ENCODE results near the gene BCL2L13.

DNA sequence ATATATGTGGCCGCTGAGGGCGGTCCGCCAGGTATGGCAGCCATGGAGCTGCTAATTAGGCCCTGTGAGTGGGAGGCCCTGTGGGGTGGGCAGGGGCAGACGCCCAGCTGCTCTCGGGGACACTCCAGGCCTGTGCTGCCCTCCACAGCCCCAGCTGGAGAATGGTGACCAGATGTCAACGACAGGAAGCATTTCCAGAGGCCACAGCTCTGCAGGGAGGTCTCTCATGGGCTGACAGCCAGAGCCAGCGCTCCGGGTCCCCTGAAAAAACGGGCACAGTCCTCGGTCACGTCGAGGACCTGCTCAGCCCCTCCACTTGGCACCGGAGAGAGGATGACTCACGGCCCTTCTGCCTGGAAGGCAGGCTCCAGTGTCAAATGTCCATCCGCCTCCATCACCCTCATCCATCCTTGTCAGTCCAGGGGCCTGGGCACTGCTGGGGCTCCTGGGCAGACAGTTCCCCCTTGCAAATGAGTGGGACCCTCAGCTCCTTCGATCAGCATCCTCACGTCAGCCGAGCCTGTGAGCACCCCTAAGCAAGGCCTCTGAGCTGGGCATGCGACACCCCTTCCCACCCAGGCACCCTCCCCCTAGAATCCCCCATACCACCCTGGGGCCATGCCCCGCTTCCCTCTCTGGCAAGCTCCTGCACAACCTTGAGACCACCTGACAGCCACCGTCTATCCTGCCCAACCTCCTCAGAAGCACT is 133.8 kb downstream of the BCL2L13 start:
- TF ChIP-seq, protein P1, sequence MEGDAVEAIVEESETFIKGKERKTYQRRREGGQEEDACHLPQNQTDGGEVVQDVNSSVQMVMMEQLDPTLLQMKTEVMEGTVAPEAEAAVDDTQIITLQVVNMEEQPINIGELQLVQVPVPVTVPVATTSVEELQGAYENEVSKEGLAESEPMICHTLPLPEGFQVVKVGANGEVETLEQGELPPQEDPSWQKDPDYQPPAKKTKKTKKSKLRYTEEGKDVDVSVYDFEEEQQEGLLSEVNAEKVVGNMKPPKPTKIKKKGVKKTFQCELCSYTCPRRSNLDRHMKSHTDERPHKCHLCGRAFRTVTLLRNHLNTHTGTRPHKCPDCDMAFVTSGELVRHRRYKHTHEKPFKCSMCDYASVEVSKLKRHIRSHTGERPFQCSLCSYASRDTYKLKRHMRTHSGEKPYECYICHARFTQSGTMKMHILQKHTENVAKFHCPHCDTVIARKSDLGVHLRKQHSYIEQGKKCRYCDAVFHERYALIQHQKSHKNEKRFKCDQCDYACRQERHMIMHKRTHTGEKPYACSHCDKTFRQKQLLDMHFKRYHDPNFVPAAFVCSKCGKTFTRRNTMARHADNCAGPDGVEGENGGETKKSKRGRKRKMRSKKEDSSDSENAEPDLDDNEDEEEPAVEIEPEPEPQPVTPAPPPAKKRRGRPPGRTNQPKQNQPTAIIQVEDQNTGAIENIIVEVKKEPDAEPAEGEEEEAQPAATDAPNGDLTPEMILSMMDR (IDR thresholded peaks at IDR 0.05) = no peak
- no peak for TF ChIP-seq POLR2A (IDR thresholded peaks at IDR 0.05)
